Liver (tissue), 9 donors: ENCODE results near the gene PRR20C. TPM values are rescaled to one million over a fixed set of nuclear protein-coding genes. Genes with fewer than 3 reads are reported as not detected.
"Not testable (repeated sequence)": the region's sequence is repeated elsewhere in the genome, so short reads cannot be mapped to it uniquely, and the experiment has no call there.

Experiments
- DNase-seq: peaks from one replicate; pipeline ENCODE4 v3.0.0-alpha.2; 2017; ENCODE audit warnings: low spot score
- H3K27ac ChIP-seq, 2 donors: one replicate each; pipeline ENCODE4 v1.7.0; 2013; ENCODE audit warnings: inconsistent platforms in 2 of 2, low read length in 2 of 2, control low read depth in 1 of 2, low read depth in 1 of 2, mild to moderate bottlenecking in 1 of 2
- H3K27me3 ChIP-seq, 4 donors: one replicate each; pipeline versions ENCODE4 v1.6.1 to v1.7.0; 2013; ENCODE audit warnings: low read length in 3 of 4, inconsistent platforms in 1 of 4, mild to moderate bottlenecking in 1 of 4, moderate library complexity in 1 of 4; ENCODE audit not compliant: control insufficient read depth in 4 of 4, insufficient read depth in 4 of 4
- H3K36me3 ChIP-seq, 4 donors: one replicate each; pipeline versions ENCODE4 v1.6.1 to v1.7.0; 2013; ENCODE audit warnings: low read length in 3 of 4, mild to moderate bottlenecking in 3 of 4, low read depth in 1 of 4, moderate library complexity in 1 of 4; ENCODE audit not compliant: control insufficient read depth in 4 of 4, insufficient read depth in 3 of 4
- H3K4me1 ChIP-seq, 4 donors: one replicate each; pipeline versions ENCODE4 v1.6.1 to v1.7.0; 2013; ENCODE audit warnings: low read length in 3 of 4, mild to moderate bottlenecking in 3 of 4, moderate library complexity in 1 of 4; ENCODE audit not compliant: control insufficient read depth in 4 of 4, insufficient read depth in 4 of 4
- H3K4me3 ChIP-seq, 3 donors: one replicate each; pipeline versions ENCODE4 v1.6.1 to v1.7.0; 2013; ENCODE audit warnings: low read length in 3 of 3, control low read depth in 1 of 3, low read depth in 1 of 3, mild to moderate bottlenecking in 1 of 3
- H3K9ac ChIP-seq, 2 donors: one replicate each; pipeline ENCODE4 v1.7.0; 2013; ENCODE audit warnings: low read length in 2 of 2, mild to moderate bottlenecking in 2 of 2, moderate library complexity in 2 of 2, control low read depth in 1 of 2, low read depth in 1 of 2
- H3K9me3 ChIP-seq, 4 donors: one replicate each; pipeline versions ENCODE4 v1.6.1 to v1.7.0; 2013; ENCODE audit warnings: low read length in 3 of 4; ENCODE audit not compliant: control insufficient read depth in 4 of 4
- CTCF ChIP-seq: fragments of 150-350 bp; IDR thresholded peaks from 2 replicates; pipeline ENCODE4 v1.5.1; 2017; ENCODE audit warnings: improper control_type of control experiment, low read depth, low read length; ENCODE audit not compliant: missing input control
- EGR1 ChIP-seq, 2 donors: IDR thresholded peaks; 2 replicates each; pipeline ENCODE4 v1.6.1; 2016 to 2018; ENCODE audit warnings: antibody characterized with exemption in 2 of 2, low read depth in 2 of 2
- FOXA1 ChIP-seq: IDR thresholded peaks from 2 replicates; pipeline ENCODE4 v1.6.1; 2016; ENCODE audit warnings: antibody characterized with exemption
- FOXA2 ChIP-seq: IDR thresholded peaks from 2 replicates; pipeline ENCODE4 v1.6.1; 2016; ENCODE audit warnings: antibody characterized with exemption
- GABPA ChIP-seq, 2 donors: IDR thresholded peaks in 1 of 2; conservative IDR thresholded peaks in 1 of 2; 2 replicates each; pipeline ENCODE4 v1.6.1; 2016; ENCODE audit warnings: antibody characterized with exemption in 2 of 2, mild to moderate bottlenecking in 1 of 2, moderate library complexity in 1 of 2
- HNF4A ChIP-seq, 2 donors: conservative IDR thresholded peaks; 2 replicates each; pipeline ENCODE4 v1.6.1; 2016; ENCODE audit warnings: antibody characterized with exemption in 2 of 2, mild to moderate bottlenecking in 2 of 2
- HNF4G ChIP-seq: IDR thresholded peaks from 2 replicates; pipeline ENCODE4 v1.6.1; 2016; ENCODE audit warnings: antibody characterized with exemption
- JUND ChIP-seq, 2 donors: IDR thresholded peaks; 2 replicates each; pipeline ENCODE4 v1.6.1; 2016; ENCODE audit warnings: antibody characterized with exemption in 2 of 2
- NR2F2 ChIP-seq: IDR thresholded peaks from 2 replicates; pipeline ENCODE4 v1.6.1; 2016; ENCODE audit warnings: antibody characterized with exemption
- RAD21 ChIP-seq, 2 donors: IDR thresholded peaks; 2 replicates each; pipeline ENCODE4 v1.6.1; 2016; ENCODE audit warnings: antibody characterized with exemption in 2 of 2, mild to moderate bottlenecking in 2 of 2
- RXRA ChIP-seq, 2 donors: IDR thresholded peaks; 2 replicates each; pipeline ENCODE4 v1.6.1; 2017 to 2018; ENCODE audit warnings: antibody characterized with exemption in 2 of 2, mild to moderate bottlenecking in 1 of 2
- SP1 ChIP-seq: IDR thresholded peaks from 2 replicates; pipeline ENCODE4 v1.6.1; 2018; ENCODE audit warnings: antibody characterized with exemption, mild to moderate bottlenecking
- TAF1 ChIP-seq: conservative IDR thresholded peaks from 2 replicates; pipeline ENCODE4 v1.6.1; 2016; ENCODE audit warnings: antibody characterized with exemption, mild to moderate bottlenecking
- YY1 ChIP-seq: IDR thresholded peaks from 2 replicates; pipeline ENCODE4 v1.6.1; 2016; ENCODE audit warnings: antibody characterized with exemption, mild to moderate bottlenecking
- WGBS: extraction: QIAGEN DNeasy Blood & Tissue Kit; methylation state at CpG from one replicate; pipeline ENCODE4 v1.1.7; 2013; 5-methylcytosine and 5-hydroxymethylcytosine counted together
- polyA plus RNA-seq, 2 donors: library from polyadenylated mRNA; stranded (reverse) in 1 of 2; unstranded in 1 of 2; fragments of 200-250 nt in 1 of 2; fragments of >200 nt in 1 of 2; fragmentation: Nextera tagmentation in 1 of 2; extraction: Ambion mirVana in 1 of 2; gene quantifications; one replicate each; pipeline versions ENCODE4 v1.2.1 to v1.2.3, GENCODE V29; 2013 to 2015
- total RNA-seq, 2 donors: library from RNA; depleted of rRNA; stranded (reverse); fragments of >200 nt; gene quantifications; one replicate each; pipeline ENCODE4 v1.2.3, GENCODE V29; 2014
- TF ChIP-seq, protein P1 (sequence below): IDR thresholded peaks from 2 replicates; pipeline ENCODE4 v1.6.1; 2016; ENCODE audit warnings: antibody characterized with exemption, mild to moderate bottlenecking
- TF ChIP-seq, protein P2 (sequence below): IDR thresholded peaks from 2 replicates; pipeline ENCODE4 v1.6.1; 2016; ENCODE audit warnings: antibody characterized with exemption
- TF ChIP-seq, protein P3 (sequence below): IDR thresholded peaks from 2 replicates; pipeline ENCODE4 v1.6.1; 2016; ENCODE audit warnings: antibody characterized with exemption
- TF ChIP-seq, protein P4 (sequence below): IDR thresholded peaks from 2 replicates; pipeline ENCODE4 v1.6.1; 2016; ENCODE audit warnings: antibody characterized with exemption
- donor health status: healthy.
- donor health status: healthy.
- donor health status: healthy.
- donor health status: healthy.
- donor health status: healthy.

PRR20C gene
- total RNA-seq: not detected
- polyA plus RNA-seq: not detected

GRCh38 chr13:57153761-57154160 lies at the start of gene PRR20C:
Gene PRR20C, plus strand, starts transcription at chr13:57154061. Its CDS starts 387 bp downstream, at chr13:57154448.
- H3K4me1 ChIP-seq, H3K9ac ChIP-seq, H3K4me3 ChIP-seq, H3K27me3 ChIP-seq, H3K36me3 ChIP-seq, DNase-seq, H3K27ac ChIP-seq, H3K9me3 ChIP-seq: not testable (repeated sequence)
- WGBS: no CpG with 5 or more reads among the region's 22 CpGs

GRCh38 chr13:57114945-57115344 lies 38.9 kb upstream of the PRR20C start:
- no peak for DNase-seq
- no peak overlapping the region for H3K4me3 ChIP-seq
- WGBS: 76% methylated on average over 4 of the region's 4 CpGs
- no peaks in the 10 kb centered on the region for H3K4me1 ChIP-seq
- TF ChIP-seq FOXA1 (no peak), HNF4A (conservative IDR thresholded peaks at IDR 0.05) (peak in 1 of 2 donors; percentile 13), TAF1 (no peak), RAD21 (IDR thresholded peaks at IDR 0.05) (no peak), GABPA (IDR thresholded peaks at IDR 0.05 in 1 of 2, conservative IDR thresholded peaks at IDR 0.05 in 1 of 2) (no peak)
- no peak overlapping the region for H3K27ac ChIP-seq
- no peaks in the 10 kb centered on the region for H3K27me3 ChIP-seq
- H3K9ac ChIP-seq: no peak overlapping the region
- no peaks in the 10 kb centered on the region for H3K36me3 ChIP-seq
- no peaks in the 10 kb centered on the region for H3K9me3 ChIP-seq

- TF ChIP-seq, protein P1, sequence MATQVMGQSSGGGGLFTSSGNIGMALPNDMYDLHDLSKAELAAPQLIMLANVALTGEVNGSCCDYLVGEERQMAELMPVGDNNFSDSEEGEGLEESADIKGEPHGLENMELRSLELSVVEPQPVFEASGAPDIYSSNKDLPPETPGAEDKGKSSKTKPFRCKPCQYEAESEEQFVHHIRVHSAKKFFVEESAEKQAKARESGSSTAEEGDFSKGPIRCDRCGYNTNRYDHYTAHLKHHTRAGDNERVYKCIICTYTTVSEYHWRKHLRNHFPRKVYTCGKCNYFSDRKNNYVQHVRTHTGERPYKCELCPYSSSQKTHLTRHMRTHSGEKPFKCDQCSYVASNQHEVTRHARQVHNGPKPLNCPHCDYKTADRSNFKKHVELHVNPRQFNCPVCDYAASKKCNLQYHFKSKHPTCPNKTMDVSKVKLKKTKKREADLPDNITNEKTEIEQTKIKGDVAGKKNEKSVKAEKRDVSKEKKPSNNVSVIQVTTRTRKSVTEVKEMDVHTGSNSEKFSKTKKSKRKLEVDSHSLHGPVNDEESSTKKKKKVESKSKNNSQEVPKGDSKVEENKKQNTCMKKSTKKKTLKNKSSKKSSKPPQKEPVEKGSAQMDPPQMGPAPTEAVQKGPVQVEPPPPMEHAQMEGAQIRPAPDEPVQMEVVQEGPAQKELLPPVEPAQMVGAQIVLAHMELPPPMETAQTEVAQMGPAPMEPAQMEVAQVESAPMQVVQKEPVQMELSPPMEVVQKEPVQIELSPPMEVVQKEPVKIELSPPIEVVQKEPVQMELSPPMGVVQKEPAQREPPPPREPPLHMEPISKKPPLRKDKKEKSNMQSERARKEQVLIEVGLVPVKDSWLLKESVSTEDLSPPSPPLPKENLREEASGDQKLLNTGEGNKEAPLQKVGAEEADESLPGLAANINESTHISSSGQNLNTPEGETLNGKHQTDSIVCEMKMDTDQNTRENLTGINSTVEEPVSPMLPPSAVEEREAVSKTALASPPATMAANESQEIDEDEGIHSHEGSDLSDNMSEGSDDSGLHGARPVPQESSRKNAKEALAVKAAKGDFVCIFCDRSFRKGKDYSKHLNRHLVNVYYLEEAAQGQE: no peak
- TF ChIP-seq, protein P2, sequence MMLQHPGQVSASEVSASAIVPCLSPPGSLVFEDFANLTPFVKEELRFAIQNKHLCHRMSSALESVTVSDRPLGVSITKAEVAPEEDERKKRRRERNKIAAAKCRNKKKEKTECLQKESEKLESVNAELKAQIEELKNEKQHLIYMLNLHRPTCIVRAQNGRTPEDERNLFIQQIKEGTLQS: peak; percentile 21
- TF ChIP-seq, protein P3, sequence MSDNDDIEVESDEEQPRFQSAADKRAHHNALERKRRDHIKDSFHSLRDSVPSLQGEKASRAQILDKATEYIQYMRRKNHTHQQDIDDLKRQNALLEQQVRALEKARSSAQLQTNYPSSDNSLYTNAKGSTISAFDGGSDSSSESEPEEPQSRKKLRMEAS: no peak
- TF ChIP-seq YY1: peak; percentile 88
- TF ChIP-seq FOXA1: no peak
- TF ChIP-seq, protein P4, sequence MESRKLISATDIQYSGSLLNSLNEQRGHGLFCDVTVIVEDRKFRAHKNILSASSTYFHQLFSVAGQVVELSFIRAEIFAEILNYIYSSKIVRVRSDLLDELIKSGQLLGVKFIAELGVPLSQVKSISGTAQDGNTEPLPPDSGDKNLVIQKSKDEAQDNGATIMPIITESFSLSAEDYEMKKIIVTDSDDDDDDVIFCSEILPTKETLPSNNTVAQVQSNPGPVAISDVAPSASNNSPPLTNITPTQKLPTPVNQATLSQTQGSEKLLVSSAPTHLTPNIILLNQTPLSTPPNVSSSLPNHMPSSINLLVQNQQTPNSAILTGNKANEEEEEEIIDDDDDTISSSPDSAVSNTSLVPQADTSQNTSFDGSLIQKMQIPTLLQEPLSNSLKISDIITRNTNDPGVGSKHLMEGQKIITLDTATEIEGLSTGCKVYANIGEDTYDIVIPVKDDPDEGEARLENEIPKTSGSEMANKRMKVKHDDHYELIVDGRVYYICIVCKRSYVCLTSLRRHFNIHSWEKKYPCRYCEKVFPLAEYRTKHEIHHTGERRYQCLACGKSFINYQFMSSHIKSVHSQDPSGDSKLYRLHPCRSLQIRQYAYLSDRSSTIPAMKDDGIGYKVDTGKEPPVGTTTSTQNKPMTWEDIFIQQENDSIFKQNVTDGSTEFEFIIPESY: peak; percentile 77
- TF ChIP-seq GABPA (IDR thresholded peaks at IDR 0.05 in 1 of 2, conservative IDR thresholded peaks at IDR 0.05 in 1 of 2): no peak
- no peak for TF ChIP-seq EGR1 (IDR thresholded peaks at IDR 0.05; ENCODE audit: low read depth in 2 of 2)
- TF ChIP-seq CTCF: no peak
- TF ChIP-seq JUND (IDR thresholded peaks at IDR 0.05): peak; percentile 17 to 64
- TF ChIP-seq NR2F2: no peak
- TF ChIP-seq TAF1: no peak
- peak; percentile 6 for TF ChIP-seq FOXA2
- TF ChIP-seq RXRA (IDR thresholded peaks at IDR 0.05): peak; percentile 42 to 69
- peak; percentile 27 to 60 for TF ChIP-seq HNF4A (conservative IDR thresholded peaks at IDR 0.05)
- no peak for TF ChIP-seq HNF4G
- TF ChIP-seq SP1: peak; percentile 57
- TF ChIP-seq RAD21 (IDR thresholded peaks at IDR 0.05): peak; percentile 47 to 56
- WGBS: 16% methylated on average over 1 of the region's 1 CpG
- no peaks in the 10 kb centered on the region for H3K9me3 ChIP-seq
- no peak for DNase-seq
- H3K36me3 ChIP-seq: no peaks in the 10 kb centered on the region
- H3K27ac ChIP-seq: peak overlapping the region in 1 of 2 donors; percentile 72
- H3K4me3 ChIP-seq: no peak overlapping the region
- H3K4me1 ChIP-seq: peaks cover 0 to 7% (median 3%) of the 10 kb centered on the region in 4 donors
- no peaks in the 10 kb centered on the region for H3K27me3 ChIP-seq
- H3K9ac ChIP-seq: no peak overlapping the region
Measured at GRCh38 chr13:57123681-57124080, 30.2 kb upstream of the PRR20C start.
